HEK293T (cell line): ENCODE results near the gene CYP1B1.

Experiments used
- ARNT ChIP-seq: fragments of 450-650 bp; IDR thresholded peaks from 2 replicates; pipeline ENCODE4 v1.6.1; 2017; ENCODE audit warnings: mild to moderate bottlenecking
- CTBP1 ChIP-seq: fragments of 450-650 bp; IDR thresholded peaks from 2 replicates; pipeline ENCODE4 v1.6.1; 2016; ENCODE audit warnings: borderline replicate concordance
- L3MBTL2 ChIP-seq: fragments of 450-650 bp; conservative IDR thresholded peaks from 2 replicates; pipeline ENCODE4 v1.6.1; 2016; ENCODE audit warnings: mild to moderate bottlenecking
- SP1 ChIP-seq: fragments of 450-650 bp; IDR thresholded peaks from 2 replicates; pipeline ENCODE4 v1.6.1; 2017

- TF ChIP-seq L3MBTL2 (no peak), ARNT (no peak), SP1 (no peak), CTBP1 (no peak)
These were observed 30.0 kb upstream of the CYP1B1 start for GRCh38 chr2:38105922-38106321.
